Stimulated activated CD8-positive, alpha-beta memory T cell treated with anti-CD3 and anti-CD28 coated beads, Interleukin-4, amount 100 ng/mL, for 1 hour (primary cell): ENCODE data around the gene MYO5B.
"Not testable (repeated sequence)": the region's sequence is repeated elsewhere in the genome, so short reads cannot be mapped to it uniquely, and the experiment has no call there.

Experiments used
- DNase-seq, 2 donors: peaks; one replicate each; pipeline ENCODE4 v3.0.0-alpha.2; 2020; ENCODE audit warnings: low read depth in 2 of 2, low spot score in 1 of 2

MYO5B gene

DNA sequence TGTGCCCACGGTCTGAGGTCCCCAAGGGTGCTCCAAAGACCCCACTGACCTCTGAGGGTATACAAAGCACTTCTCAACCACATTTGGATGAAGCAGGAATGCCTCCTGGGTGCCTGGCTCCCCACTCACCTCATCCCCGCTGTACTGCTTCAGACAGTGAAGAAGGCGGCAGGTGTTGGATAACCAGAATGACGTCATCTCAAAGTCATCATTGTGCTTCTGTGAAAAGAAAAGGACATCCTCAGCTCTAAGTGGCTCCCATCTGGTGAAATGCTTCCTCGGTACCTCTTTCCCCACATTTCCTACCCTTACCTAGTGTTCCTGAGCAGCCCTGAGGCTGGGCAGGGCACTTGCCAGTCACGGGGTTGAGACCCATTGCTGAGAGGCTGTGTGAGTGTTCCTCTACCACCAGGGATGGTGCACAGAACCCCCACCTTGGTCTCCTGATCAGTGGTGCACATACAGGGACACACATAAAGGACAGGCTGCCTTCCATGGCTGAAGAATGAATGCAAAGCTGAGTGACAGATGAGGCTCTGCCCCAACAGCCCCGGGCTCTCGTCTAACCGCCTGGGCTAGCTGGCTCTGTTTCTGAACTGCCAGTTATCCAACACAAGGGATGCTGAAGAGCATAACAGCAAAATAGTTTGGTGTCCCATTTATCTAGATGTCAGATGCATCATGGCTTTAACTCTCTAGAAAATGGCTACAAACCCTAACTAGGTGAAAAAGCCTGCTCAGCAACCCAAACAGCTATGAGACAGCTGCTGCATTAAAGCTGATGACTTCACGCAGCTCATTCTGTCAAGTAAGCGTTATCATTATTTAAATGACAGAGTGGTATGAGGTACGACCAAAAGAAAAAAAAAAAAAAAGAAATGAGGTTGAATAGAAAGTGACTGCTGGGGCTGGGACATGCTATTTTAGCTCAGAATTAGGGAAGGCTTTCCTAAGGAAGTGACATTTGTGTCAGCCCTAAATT lies 353.4 kb downstream of the MYO5B start:
- DNase-seq: no peak

DNA sequence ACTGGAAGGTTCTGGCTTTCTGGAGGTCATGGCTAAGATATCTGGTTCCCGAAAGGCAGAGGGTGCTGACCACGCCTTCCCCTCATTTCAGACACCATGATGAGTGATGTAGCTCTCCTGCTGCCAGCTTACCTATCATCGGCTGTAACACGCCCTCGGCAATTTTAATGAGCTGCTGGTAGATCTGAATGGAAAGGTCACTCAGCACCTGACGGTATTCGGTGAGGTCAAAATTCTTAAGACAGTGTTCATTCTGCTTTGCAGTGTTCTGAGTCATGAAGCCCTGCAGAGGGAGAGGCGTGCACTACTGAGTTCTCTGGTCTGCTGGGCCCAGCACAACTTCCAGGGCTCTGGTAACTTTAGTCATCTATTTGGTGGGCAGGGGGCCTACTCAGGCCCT lies 355.9 kb downstream of the MYO5B start:
- no peak for DNase-seq

DNA sequence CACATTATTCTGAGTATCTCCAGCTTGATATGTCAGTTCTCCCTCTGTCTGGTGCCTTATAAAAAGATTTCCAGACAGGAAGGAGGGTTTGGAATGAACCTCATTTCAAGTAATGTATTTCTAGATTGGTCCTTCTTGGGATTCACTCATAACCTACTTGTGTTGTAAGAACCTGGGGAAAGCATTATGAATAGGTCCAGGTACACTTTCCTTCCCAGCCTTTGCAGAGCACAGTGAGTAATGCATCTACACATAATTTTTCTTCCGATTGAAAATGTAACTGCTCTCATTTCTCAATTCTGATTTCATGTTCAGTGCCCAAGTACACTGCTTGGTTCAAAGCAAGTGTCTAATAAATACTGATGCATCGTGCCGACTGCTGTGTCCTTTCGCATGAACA lies 356.6 kb downstream of the MYO5B start:
- no peak for DNase-seq

DNA sequence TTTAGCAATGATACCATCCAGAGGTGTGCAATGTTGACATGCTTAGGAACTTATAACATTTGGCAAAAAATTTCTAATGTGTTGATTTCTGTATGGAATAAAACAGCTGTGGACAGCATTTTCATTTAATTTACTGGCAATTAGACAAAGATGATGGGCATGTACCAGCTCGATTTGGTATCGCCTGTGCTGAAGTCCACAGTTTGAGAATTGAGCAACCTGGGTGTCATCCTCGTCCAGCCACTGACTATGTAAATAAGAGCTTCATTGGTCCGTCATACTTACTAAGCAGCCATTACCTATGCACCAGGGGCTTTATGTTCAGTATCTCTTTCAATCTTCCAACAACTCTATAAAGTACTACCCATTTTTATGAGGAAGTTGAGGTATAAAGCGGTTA lies 357.1 kb downstream of the MYO5B start:
- DNase-seq: no peak

DNA sequence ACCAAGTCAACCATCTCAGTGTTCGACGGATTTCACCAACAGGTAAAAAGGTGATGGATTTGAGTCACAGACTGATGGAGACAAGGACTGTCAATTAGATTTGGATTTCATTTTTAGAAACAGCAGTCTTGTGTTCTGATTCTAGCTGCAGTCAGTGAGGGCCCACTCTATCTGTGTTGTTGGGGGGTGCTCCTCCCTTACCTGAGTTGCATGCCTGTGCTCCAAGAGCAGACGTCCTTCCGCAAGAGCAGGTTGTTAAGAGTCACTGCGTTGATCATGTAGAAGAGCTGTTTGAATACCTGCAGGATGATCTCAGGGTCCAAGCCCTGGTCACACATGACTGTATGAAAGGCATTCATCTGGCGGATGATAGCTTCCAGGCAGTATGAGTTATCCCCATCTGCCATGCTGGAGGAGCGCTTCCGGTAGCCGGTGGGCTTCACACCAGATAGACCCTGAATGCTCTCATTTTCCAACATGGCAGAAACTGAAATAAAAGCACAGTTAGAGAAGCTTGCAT lies 357.6 kb downstream of the MYO5B start:
- not testable (repeated sequence) for DNase-seq

DNA sequence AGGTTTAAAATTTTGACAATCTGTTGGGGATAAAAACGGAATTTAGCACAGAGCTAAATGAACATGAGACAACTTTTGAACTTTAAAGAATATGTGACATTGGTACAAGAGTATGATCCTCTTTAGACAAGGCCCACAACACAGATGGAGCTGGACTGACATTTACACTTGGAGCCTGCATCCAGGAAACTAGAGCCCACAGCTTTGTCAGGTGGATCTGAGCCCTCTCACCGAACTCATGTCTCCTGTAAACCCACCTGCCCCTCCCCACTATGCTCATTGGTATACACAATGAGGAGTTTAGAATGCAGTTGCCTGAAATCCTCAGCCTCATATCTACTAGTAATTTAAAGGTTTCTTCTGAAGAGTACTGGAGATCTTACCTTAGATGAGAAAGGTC lies 359.5 kb downstream of the MYO5B start:
- DNase-seq: no peak

DNA sequence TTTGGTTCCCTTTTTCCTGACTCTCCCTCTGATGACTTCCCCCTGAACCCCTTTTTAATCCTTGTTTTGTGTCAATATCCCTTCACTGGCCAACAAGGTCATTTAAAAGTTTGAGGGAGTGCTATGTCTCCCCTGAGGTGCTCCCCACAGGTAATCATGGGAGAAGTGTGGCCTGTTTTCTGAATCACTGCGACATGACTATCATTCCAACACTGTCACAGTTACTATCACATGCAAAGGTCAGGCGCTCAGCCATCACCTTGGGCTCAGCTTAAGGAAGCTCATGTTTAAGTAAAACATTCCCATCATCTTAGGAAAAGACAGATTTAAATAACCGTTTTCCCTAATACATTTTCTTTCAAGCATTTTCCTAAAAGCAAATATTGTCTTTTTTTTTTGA lies 360.7 kb downstream of the MYO5B start:
- DNase-seq: no peak

DNA sequence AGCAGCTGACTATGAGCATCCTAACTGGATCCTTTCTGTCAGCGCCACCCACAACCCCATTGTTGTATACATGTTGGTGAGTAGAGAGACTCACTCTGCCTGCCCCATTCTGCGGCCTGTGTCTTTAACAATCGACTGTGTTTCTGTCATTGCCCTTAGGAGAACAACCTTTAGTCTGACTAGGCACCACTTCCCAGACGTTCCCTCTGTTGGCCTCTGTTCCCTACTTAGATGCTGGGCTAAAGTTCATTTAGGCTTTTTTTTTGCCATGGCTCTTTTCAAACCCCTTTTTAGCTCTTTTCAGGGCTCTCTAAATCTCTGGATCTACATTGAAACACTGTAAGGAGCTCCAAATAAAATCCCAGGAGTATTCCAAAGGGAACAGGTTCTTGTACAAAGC lies 361.1 kb downstream of the MYO5B start:
- DNase-seq: no peak

DNA sequence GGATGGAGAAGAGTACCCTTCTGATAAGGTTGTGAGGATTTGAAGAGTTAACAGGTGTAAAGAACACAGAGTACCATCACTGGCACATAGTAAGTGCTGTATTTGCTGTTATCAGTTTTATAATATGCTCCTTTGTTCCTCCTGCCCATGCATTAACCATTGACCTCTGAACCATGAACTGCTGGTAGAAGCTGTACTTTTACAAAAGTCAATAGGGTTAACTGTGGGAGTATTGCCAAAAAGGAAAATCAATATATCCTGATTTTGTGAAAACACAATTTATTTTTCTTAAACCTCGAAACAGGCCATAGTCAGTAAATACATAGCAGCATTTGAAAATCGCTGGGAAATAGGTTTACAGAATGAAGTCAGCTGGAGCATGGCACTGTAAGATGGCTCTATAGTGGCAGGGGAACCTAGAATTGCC lies 362.7 kb downstream of the MYO5B start:
- no peak for DNase-seq

DNA sequence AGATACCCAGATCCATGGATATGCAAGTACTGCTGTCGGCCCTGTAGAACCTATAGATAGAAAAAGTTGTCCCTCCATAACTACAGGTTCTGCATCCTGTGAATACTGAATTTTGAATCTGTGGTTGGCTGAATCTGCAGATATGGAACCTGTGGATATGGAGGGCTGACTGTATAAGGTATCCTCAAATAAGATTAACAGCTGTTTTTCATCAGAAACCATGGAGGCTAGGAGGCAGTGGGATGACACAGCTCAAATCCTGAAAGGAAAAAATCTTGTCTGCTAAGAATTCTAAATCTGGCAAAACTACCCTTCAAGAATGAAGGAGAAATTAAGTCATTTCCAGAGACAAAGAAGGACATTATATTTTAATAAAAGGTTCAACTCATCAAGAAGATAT lies 367.0 kb downstream of the MYO5B start:
- DNase-seq: no peak

DNA sequence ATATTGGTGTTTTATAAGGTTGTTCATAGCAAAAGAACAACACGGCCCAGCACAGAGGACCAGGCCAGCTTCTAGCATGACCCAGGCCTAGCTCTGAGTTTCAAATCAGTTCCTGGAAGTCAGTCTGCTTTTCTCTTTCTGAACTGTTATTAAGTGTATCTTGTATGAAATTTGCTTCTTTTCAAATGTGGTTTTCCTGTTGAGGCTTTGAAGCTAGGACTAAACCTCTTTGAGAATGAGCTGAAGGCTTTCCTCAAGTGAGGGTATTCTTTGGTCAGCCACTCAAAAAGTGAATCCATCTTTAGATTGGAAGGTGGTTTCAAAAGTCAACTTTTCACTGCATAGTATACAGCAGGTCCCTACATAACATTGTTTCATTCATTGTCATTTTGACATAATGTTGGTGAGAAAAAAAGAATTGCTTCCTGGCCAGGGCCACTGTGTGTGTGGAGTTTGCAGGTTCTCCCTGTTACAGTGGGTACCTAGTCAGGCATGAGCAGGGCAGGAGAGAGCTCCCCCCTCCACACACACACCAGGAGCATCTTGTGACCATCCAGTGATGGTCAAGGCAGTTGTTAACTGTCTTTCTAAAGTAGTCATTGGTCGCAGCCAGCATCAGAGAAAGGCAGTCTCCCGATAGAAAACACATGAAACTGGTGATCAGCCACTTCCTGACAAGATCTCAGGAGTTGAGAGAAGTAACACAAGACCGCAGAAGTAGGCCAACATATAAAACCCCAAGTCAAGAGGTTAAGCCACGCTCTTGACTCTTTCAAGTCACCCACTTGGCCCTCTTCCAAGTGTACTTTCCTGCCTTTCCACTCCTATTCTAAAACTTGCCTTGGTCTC lies 374.9 kb downstream of the MYO5B start:
- peak in 1 of 2 donors; percentile 10 for DNase-seq

GRCh38 chr18:49819071-49819662 lies 375.8 kb downstream of the MYO5B start:
- no peak for DNase-seq

- no peak for DNase-seq
Observed at GRCh38 chr18:49817947-49818346, 377.0 kb downstream of the MYO5B start.

DNA sequence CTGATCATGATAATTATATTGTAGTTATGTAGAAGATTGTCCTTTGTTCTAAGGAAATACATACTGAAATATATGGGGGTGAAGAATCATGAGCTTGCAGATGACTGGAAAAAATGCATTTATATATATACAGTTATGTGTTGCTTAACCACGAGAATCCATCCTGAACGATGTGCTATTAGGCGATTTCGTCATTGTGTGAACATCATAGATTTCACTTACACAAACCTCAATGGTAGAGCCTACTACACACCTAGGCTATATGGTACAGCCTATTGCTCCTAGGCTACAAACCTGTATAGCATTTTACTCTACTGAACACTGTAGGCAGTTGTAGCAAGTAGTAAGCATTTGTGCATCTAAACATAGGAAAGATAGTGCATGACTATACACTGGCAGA lies 379.0 kb downstream of the MYO5B start:
- DNase-seq: no peak

DNA sequence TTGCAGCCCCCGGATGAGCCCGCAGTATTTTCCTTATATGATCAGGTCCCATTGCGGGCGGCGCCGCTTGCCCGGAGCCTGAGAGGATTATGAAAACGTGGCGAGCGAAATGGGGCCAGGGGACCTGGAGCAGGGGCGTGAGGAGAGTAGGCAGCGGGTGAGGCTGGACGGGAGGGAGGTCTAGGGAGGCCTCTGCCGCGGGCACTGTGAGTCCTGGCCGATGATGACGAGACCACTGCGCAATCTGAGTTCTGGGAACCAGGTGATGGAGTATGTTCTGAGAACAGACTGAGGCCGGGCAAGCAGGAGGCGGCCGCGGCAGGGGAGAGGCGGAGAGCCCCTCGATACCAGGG lies 380.8 kb downstream of the MYO5B start:
- peak in 1 of 2 donors; percentile 16 for DNase-seq

GRCh38 chr18:49813319-49814146 lies 381.4 kb downstream of the MYO5B start, which contains the start of gene ACAA2:
ACAA2 (minus strand) TSS chr18:49813533; CDS start chr18:49813484, 49 bp downstream.
- DNase-seq: peak; percentile 54 to 65

DNA sequence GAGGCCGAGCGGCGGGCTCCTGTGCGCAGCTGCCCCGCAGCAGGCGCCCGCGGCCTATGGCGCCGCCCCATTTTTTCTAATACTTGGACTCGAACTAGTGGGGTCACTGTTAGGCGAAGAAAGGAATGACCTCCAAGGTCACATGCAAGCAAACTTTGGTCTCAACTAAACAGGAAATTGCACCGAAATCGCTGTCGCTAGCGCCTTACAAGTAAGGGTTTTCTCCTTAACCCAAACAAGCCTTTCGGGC lies 382.0 kb downstream of the MYO5B start:
- DNase-seq: no peak

DNA sequence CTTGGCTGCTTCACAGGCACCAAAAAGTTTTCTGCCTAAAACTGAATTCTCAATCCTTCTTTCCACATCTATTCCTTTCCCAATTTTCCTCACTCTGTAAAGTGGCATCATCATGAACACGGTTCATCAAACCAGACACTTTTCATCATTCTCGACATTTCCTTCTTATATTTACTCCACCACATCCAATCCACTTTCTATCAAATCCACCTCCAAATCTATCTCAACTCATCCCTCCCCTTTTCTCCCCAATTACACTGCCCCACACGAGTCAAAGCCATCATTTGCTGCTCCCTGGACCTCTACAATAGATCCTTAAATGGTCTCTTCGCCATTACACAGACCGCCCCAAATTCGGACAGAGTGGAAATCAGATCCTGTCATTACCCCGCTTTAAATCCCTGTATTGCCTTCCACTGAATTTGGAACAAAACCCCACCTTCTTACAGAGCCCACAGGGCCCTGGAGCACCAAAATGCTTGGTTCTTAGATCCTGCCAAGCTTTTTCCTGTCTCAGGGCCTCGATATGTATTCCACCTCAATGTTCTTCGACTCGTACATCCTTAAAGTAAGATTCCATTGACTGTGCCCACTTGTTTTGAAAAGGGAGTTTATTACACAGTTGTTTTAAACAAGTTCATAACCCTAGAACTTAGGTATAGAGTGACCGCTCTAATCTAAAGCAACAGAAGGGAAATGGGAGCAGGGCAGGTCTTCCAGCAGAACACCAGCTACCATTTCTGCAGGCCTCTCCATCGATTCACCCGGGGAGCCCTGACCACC lies 382.5 kb downstream of the MYO5B start:
- DNase-seq: no peak

GRCh38 chr18:49811151-49811938 lies 383.6 kb downstream of the MYO5B start:
- DNase-seq: no peak
